HepG2 (cell line): ENCODE measurements around the gene CAPN2. TPM values are rescaled to one million over a fixed set of nuclear protein-coding genes. Genes with fewer than 3 reads are reported as not detected.
A peak's percentile ranks its signal among the peaks of the same experiment; 100 is the strongest.

Experiments
- ATAC-seq: fragments of 200-7000 bp; cut with Tn5 transposase; 3 replicates; pipeline ENCODE4 v1.9.1; 2020; ENCODE audit warnings: mild to moderate bottlenecking, moderate library complexity
- BruUV-seq: library from RNA; stranded (reverse); fragments of 400-500 nt; replicated peaks from 2 replicates; lab custom pipeline; 2021; lab: Mats Ljungman, UMichigan
- CTCF ChIA-PET: fragments of 300-600 bp; formaldehyde crosslinking; extraction: SDS; loops from one replicate; lab custom pipeline; 2021; ENCODE audit warnings: low total read pairs, inconsistent platforms, low intra/inter-chr PET ratio; lab: Yijun Ruan, JAX
- POLR2A ChIA-PET: fragments of 350-600 bp; sonication (Branson Sonifier 250); formaldehyde crosslinking; loops from one replicate; lab custom pipeline; 2020; ENCODE audit warnings: antibody characterized with exemption, inconsistent platforms; lab: Yijun Ruan, JAX
- DNase-seq: peaks from one replicate; pipeline ENCODE4 v3.0.0-alpha.2; 2015; ENCODE audit warnings: low spot score
- FAIRE-seq: peaks from 3 replicates; lab custom pipeline; 2011; peaks lifted over from hg19 to GRCh38; lab: Jason Lieb, UNC
- H2AFZ ChIP-seq: one replicate; pipeline ENCODE4 v1.6.1; 2011; ENCODE audit warnings: low read length, inconsistent platforms
- H3K27ac ChIP-seq: fragments of 300-600 bp; 3 replicates; pipeline ENCODE4 v1.8.0; 2011; ENCODE audit warnings: mixed run types, mild to moderate bottlenecking, mixed read lengths, low read length, inconsistent platforms; ENCODE audit not compliant: insufficient read depth; ENCODE audit errors: extremely low read length
- H3K27me3 ChIP-seq, 2 experiments: fragments of 200-600 bp in 1 of 2; 2 replicates in 1 of 2; 3 replicates in 1 of 2; pipeline versions ENCODE4 v1.6.0 to v1.8.0; 2011; ENCODE audit warnings: low read length in 2 of 2, mild to moderate bottlenecking in 2 of 2, moderate library complexity in 2 of 2, inconsistent platforms in 1 of 2; ENCODE audit not compliant: insufficient read depth in 2 of 2, control insufficient read depth in 1 of 2
- H3K36me3 ChIP-seq, 2 experiments: fragments of 200-600 bp in 1 of 2; replicated peaks in 1 of 2; 2 replicates in 1 of 2; 3 replicates in 1 of 2; pipeline versions ENCODE4 v1.5.1 to v1.8.0; 2011; ENCODE audit warnings: low read length in 2 of 2, inconsistent platforms in 1 of 2; ENCODE audit not compliant: insufficient read depth in 2 of 2, control insufficient read depth in 1 of 2
- H3K4me1 ChIP-seq: 2 replicates; pipeline ENCODE4 v1.5.1; 2012; ENCODE audit warnings: low read length, inconsistent platforms; ENCODE audit not compliant: insufficient read depth
- H3K4me2 ChIP-seq: 2 replicates; pipeline ENCODE4 v1.6.0; 2011; ENCODE audit warnings: low read depth, low read length, inconsistent platforms
- H3K4me3 ChIP-seq, 3 experiments: fragments of 200-600 bp in 1 of 3; sonication (generic), shearing (Covaris generic) in 1 of 3; replicated peaks in 1 of 3; 2 replicates each; pipeline ENCODE4 v1.5.1; 2011 to 2016; ENCODE audit warnings: low read length in 3 of 3, inconsistent platforms in 2 of 3, low read depth in 2 of 3, mild to moderate bottlenecking in 2 of 3, control low read depth in 1 of 3, mixed read lengths in 1 of 3; ENCODE audit not compliant: insufficient read depth in 1 of 3
- H3K79me2 ChIP-seq: one replicate; pipeline ENCODE4 v1.6.1; 2011; ENCODE audit warnings: low read length, inconsistent platforms; ENCODE audit not compliant: insufficient read depth
- H3K9ac ChIP-seq: 2 replicates; pipeline ENCODE4 v1.6.0; 2011; ENCODE audit warnings: mild to moderate bottlenecking, low read depth, low read length, inconsistent platforms; ENCODE audit not compliant: insufficient read depth
- H3K9me3 ChIP-seq: 2 replicates; pipeline ENCODE4 v1.5.1; 2012; ENCODE audit warnings: mild to moderate bottlenecking, low read length
- H4K20me1 ChIP-seq: 2 replicates; pipeline ENCODE4 v1.6.0; 2011; ENCODE audit warnings: inconsistent platforms, mild to moderate bottlenecking, low read length, moderate library complexity; ENCODE audit not compliant: insufficient read depth
- FOXA3 ChIP-seq: IDR thresholded peaks from 2 replicates; pipeline ENCODE4 v1.6.1; 2016; ENCODE audit warnings: missing genetic modification reagents, missing compliant biosample characterization
- HHEX ChIP-seq: IDR thresholded peaks from 2 replicates; pipeline ENCODE4 v1.6.1; 2016; ENCODE audit warnings: control low read depth
- ISL2 ChIP-seq: sonication (generic); formaldehyde crosslinking; IDR thresholded peaks from 2 replicates; pipeline ENCODE4 v1.5.0; 2020; ENCODE audit warnings: missing genetic modification reagents
- KDM4B ChIP-seq: sonication (generic); formaldehyde crosslinking; IDR thresholded peaks from 2 replicates; pipeline ENCODE4 v1.4.0; 2020; ENCODE audit warnings: missing genetic modification reagents
- NR2F6 ChIP-seq, 2 experiments: IDR thresholded peaks; 2 replicates each; pipeline ENCODE4 v1.6.1; 2016; ENCODE audit warnings: antibody characterized with exemption in 1 of 2, mild to moderate bottlenecking in 1 of 2
- ONECUT2 ChIP-seq: sonication (generic); formaldehyde crosslinking; IDR thresholded peaks from 2 replicates; pipeline ENCODE4 v1.4.0; 2020; ENCODE audit warnings: missing genetic modification reagents
- TBX2 ChIP-seq: sonication (generic); formaldehyde crosslinking; IDR thresholded peaks from 2 replicates; pipeline ENCODE4 v1.5.0; 2020; ENCODE audit warnings: missing genetic modification reagents, mild to moderate bottlenecking, borderline replicate concordance
- TCF7 ChIP-seq: sonication (generic); IDR thresholded peaks from 2 replicates; pipeline ENCODE4 v1.6.1; 2016; ENCODE audit warnings: antibody characterized with exemption, low read depth
- TCF7L2 ChIP-seq: IDR thresholded peaks from 2 replicates; pipeline ENCODE4 v1.6.1; 2011; ENCODE audit warnings: mild to moderate bottlenecking, low read depth, low read length, moderate library complexity
- TERF1 ChIP-seq: sonication (generic); formaldehyde crosslinking; IDR thresholded peaks from 2 replicates; pipeline ENCODE4 v1.8.0; 2022; ENCODE audit warnings: mild to moderate bottlenecking, missing genetic modification reagents, moderate library complexity
- ZC3H13 ChIP-seq: sonication (generic); formaldehyde crosslinking; IDR thresholded peaks from 2 replicates; pipeline ENCODE4 v1.8.1; 2023; ENCODE audit warnings: mild to moderate bottlenecking, missing genetic modification reagents, moderate library complexity
- ZNF30 ChIP-seq: sonication (generic); formaldehyde crosslinking; IDR thresholded peaks from 2 replicates; pipeline ENCODE4 v1.5.0; 2020; ENCODE audit warnings: mild to moderate bottlenecking, missing genetic modification reagents
- ZNF589 ChIP-seq: sonication (generic); formaldehyde crosslinking; conservative IDR thresholded peaks from 2 replicates; pipeline ENCODE4 v1.8.0; 2022; ENCODE audit warnings: mild to moderate bottlenecking, moderate library complexity, missing genetic modification reagents
- ZNF879 ChIP-seq: sonication (generic); formaldehyde crosslinking; IDR thresholded peaks from 2 replicates; pipeline ENCODE4 v1.8.1; 2023; ENCODE audit warnings: missing genetic modification reagents
- WGBS: methylation state at CpG from one replicate; pipeline ENCODE4 v1.1.6; 2017; ENCODE audit warnings: low lambda C conversion rate; 5-methylcytosine and 5-hydroxymethylcytosine counted together
- in situ Hi-C: cut with HindIII; loops from 2 replicates; pipeline ENCODE4 v1.10.0; 2017; ENCODE audit warnings: low pct_unique_long_range_greater_than_20kb; ENCODE audit not compliant: extremely low pct_ligation_motif_present
- intact Hi-C: fragments of 100-400 bp; cut with micrococcal nuclease; formaldehyde crosslinking; loops from one replicate; pipeline ENCODE4 v1.10.0; 2022; ENCODE audit not compliant: unreplicated experiment
- polyA plus RNA-seq, 8 experiments: library from polyadenylated mRNA; depleted of rRNA in 3 of 8; stranded (reverse) in 7 of 8; unstranded in 1 of 8; fragments of >200 nt; fragmentation: Illumina TruSeq in 4 of 8; extraction: Trizol in 4 of 8; gene quantifications; 2 replicates each; pipeline versions ENCODE4 v1.2.1 to v1.2.3, GENCODE V29; 2011 to 2016; ENCODE audit warnings: low read depth in 4 of 8, missing spikeins in 1 of 8, mixed read lengths in 1 of 8; ENCODE audit not compliant: insufficient read depth in 1 of 8
- total RNA-seq, 5 experiments: library from RNA; depleted of rRNA; stranded (reverse); fragments of >200 nt; fragmentation: Illumina TruSeq; extraction: Trizol; gene quantifications; 2 replicates each; pipeline ENCODE4 v1.2.3, GENCODE V29; 2016; ENCODE audit warnings: low read depth in 1 of 5
- TF ChIP-seq, protein P1 (sequence below): sonication (generic); formaldehyde crosslinking; conservative IDR thresholded peaks from 2 replicates; pipeline ENCODE4 v1.4.0; 2020; ENCODE audit warnings: missing genetic modification reagents
- TF ChIP-seq, protein P2 (sequence below): sonication (generic); formaldehyde crosslinking; IDR thresholded peaks from 2 replicates; pipeline ENCODE4 v1.4.0; 2020; ENCODE audit warnings: mild to moderate bottlenecking, missing genetic modification reagents
- TF ChIP-seq, protein P3 (sequence below): sonication (generic); formaldehyde crosslinking; IDR thresholded peaks from 2 replicates; pipeline ENCODE4 v1.8.1; 2023; ENCODE audit warnings: mild to moderate bottlenecking, missing genetic modification reagents, borderline replicate concordance
- TF ChIP-seq, protein P4 (sequence below): sonication (generic); formaldehyde crosslinking; IDR thresholded peaks from 2 replicates; pipeline ENCODE4 v1.4.0; 2020; ENCODE audit warnings: missing genetic modification reagents

The CAPN2 gene
- total and polyA plus RNA-seq, 2 of the 13 experiments (the other 11 are each of a cell fraction or from before 2014, with no cell fraction given), result 6.2 to 7.4 TPM

GRCh38 chr1:223710179-223711133, 1.9 kb upstream of the CAPN2 start:
- H3K4me2 ChIP-seq, result peak overlapping the region; percentile 2; the same call in 1 of the 2 replicates
- intact Hi-C loops, result loop anchor here (5.0 kb wide), 1 partner anchor 37 kb away; no protein-coding TSS in a partner anchor
- peak; percentile 56 for TF ChIP-seq FOXA3
- TF ChIP-seq ONECUT2 (CRISPR knock-in tag), result peak; percentile 83; the same call in 1 of the 2 replicates
- TF ChIP-seq TCF7L2, result peak; percentile 35; the same call in 1 of the 2 replicates
- TF ChIP-seq NR2F6 (IDR thresholded peaks at IDR 0.05), result peak; percentile 44; the same call in 1 of the 2 replicates
- TF ChIP-seq NR2F6 (CRISPR knock-in tag; IDR thresholded peaks at IDR 0.05), result no peak
- no peak for TF ChIP-seq ZNF589 (CRISPR knock-in tag)
- TF ChIP-seq, protein P1, sequence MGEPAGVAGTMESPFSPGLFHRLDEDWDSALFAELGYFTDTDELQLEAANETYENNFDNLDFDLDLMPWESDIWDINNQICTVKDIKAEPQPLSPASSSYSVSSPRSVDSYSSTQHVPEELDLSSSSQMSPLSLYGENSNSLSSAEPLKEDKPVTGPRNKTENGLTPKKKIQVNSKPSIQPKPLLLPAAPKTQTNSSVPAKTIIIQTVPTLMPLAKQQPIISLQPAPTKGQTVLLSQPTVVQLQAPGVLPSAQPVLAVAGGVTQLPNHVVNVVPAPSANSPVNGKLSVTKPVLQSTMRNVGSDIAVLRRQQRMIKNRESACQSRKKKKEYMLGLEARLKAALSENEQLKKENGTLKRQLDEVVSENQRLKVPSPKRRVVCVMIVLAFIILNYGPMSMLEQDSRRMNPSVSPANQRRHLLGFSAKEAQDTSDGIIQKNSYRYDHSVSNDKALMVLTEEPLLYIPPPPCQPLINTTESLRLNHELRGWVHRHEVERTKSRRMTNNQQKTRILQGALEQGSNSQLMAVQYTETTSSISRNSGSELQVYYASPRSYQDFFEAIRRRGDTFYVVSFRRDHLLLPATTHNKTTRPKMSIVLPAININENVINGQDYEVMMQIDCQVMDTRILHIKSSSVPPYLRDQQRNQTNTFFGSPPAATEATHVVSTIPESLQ (CRISPR knock-in tag), result no peak
- TF ChIP-seq KDM4B (CRISPR knock-in tag), result no peak
- TF ChIP-seq ISL2, result peak; percentile 64
- TF ChIP-seq, protein P2, sequence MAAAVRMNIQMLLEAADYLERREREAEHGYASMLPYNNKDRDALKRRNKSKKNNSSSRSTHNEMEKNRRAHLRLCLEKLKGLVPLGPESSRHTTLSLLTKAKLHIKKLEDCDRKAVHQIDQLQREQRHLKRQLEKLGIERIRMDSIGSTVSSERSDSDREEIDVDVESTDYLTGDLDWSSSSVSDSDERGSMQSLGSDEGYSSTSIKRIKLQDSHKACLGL (CRISPR knock-in tag), result no peak
- TF ChIP-seq, protein P3, sequence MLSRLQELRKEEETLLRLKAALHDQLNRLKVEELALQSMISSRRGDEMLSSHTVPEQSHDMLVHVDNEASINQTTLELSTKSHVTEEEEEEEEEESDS (CRISPR knock-in tag), result no peak
- TF ChIP-seq ZC3H13 (CRISPR knock-in tag), result no peak
- TF ChIP-seq TCF7, result peak; percentile 89
- TF ChIP-seq, protein P4, sequence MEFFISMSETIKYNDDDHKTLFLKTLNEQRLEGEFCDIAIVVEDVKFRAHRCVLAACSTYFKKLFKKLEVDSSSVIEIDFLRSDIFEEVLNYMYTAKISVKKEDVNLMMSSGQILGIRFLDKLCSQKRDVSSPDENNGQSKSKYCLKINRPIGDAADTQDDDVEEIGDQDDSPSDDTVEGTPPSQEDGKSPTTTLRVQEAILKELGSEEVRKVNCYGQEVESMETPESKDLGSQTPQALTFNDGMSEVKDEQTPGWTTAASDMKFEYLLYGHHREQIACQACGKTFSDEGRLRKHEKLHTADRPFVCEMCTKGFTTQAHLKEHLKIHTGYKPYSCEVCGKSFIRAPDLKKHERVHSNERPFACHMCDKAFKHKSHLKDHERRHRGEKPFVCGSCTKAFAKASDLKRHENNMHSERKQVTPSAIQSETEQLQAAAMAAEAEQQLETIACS (CRISPR knock-in tag), result no peak
- TF ChIP-seq ZNF30 (CRISPR knock-in tag), result no peak
- peak; percentile 76 for TF ChIP-seq TBX2 (CRISPR knock-in tag)
- TF ChIP-seq HHEX (CRISPR knock-in tag), result peak; percentile 84
- no peak for TF ChIP-seq TERF1
- no peak for TF ChIP-seq ZNF879 (CRISPR knock-in tag)

More at GRCh38 chr1:223710179-223711133, 1.9 kb upstream of the CAPN2 start:
- Histone ChIP-seq H3K4me1 (peaks cover 81% of the 10 kb centered on the region), H3K27me3 (peaks cover 4 to 56% of the 10 kb centered on the region in 2 experiments; a peak in 4 of 5 replicates), H3K9ac (no peak overlapping the region), H3K4me3 (no peak overlapping the region), H3K9me3 (no peaks in the 10 kb centered on the region), H3K27ac (no peak overlapping the region), H3K36me3 (no peaks in the 10 kb centered on the region), H2AFZ (no peak overlapping the region), H3K79me2 (no peaks in the 10 kb centered on the region), H4K20me1 (no peaks in the 10 kb centered on the region)
- peak; percentile 75 for FAIRE-seq
- ATAC-seq, result no peak
- CTCF ChIA-PET, result interaction anchor here (1.5 to 2.3 kb wide), 2 partner anchors 39 kb away, joined by 3 to 12 read pairs; no protein-coding TSS in a partner anchor
- in situ Hi-C loops, result no loop called here
- WGBS, result 11% methylated on average over 11 of the region's 12 CpGs
- DNase-seq, result peak; percentile 85
- POLR2A ChIA-PET, result interaction anchor here (1.1 to 1.5 kb wide), 2 partner anchors 55 to 136 kb away, joined by 4 to 7 read pairs; no protein-coding TSS in a partner anchor
- no TSS peak for BruUV-seq
